Activated gamma-delta T cell (primary cell): ENCODE results near the gene ZFYVE28.
"Not testable (repeated sequence)": the region's sequence is repeated elsewhere in the genome, so short reads cannot be mapped to it uniquely, and the experiment has no call there.

ENCODE experiments used
- DNase-seq: peaks from one replicate; lab custom pipeline; 2025; lab: John Stamatoyannopoulos, UW

Gene ZFYVE28

DNA sequence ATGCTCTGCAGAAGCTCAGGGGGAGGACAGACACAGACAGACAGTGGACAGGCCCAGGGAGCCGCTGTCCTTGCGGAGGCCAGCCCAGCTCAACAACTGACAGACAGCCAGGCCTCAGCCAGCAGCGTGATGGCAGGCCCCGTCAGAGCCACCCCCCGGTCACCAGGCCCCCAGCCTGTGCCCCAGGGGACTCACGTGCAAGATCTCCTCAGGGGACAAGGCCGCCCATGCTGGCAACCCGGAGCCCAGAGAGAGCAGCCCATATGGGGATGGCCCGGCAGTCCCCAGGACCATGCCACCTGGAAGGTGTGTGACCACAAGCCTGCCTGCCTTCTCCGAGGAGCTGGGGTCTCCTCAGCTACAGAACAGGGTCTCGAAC, 128.5 kb downstream of the ZFYVE28 start:
- no peak for DNase-seq

DNA sequence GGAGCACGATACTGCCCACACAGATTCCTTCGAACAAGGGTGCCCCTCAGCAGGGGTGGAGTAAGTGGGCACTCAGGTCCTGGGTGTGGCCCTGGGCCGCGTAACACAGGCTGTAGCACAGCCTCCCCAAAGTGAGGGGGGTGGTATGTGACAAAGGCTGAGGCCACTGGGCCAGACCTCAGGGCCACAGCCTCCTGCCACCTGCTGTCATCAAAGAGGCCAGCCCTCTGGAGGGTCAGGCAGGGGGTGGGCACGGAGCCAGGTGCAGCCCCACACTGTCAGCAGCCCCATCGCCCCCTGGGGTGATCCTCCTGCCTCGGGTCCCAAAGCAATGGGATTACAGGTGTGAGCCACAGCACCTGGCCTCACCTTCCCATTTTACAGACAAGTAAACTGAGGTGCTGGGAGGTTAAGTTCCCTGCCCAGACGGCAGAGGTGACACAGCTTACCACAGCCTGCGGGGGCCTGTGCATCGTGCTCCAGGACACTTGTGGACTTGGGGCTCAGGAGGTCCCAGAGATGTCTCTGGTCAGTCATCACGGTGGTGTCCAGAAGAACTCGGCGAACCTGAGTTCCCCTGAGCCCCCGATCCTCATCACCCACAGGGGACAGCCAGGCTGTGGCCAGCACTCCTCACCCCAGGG, 129.0 kb downstream of the ZFYVE28 start:
- DNase-seq, result no peak

DNA sequence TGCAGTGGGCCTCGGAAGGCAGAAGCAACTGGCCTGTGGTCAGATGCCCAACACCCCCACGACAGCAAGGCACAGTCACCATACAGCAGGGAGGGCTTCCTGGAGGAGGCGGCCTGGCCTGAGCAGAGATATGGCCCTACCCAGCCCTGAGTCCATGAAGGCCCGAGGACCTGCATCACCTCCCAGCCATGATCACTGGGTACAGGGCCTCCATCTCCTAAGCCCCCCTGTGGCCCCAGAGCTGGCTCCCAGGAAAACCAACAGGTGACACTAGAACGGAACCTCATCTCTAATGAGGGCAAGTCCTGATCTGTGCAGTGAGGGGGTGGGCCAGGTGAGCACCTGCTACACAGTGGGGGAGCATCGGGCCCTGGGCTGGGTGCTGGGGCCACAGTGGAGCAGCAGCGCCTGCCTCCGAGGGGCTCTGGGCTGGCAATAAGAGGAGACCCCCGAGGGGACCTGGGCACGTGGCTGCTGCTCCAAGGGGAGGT, 130.3 kb downstream of the ZFYVE28 start:
- DNase-seq, result no peak

DNA sequence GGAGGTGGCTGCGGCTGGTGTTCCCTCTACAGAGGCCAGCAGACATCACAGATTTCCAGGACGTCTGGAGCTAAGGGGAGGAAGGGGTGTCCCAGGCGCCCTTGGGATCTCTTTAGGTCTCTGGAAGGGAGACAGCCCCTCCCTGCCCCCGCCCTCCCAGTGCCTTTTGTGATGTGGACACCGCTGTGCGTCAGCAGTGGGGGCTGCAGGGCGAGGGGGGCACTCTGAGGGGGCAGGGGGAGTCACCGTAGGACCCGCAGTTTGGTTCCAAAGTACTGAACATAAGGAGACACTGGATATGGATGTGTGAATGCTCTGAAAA, 130.9 kb downstream of the ZFYVE28 start:
- DNase-seq, result no peak

DNA sequence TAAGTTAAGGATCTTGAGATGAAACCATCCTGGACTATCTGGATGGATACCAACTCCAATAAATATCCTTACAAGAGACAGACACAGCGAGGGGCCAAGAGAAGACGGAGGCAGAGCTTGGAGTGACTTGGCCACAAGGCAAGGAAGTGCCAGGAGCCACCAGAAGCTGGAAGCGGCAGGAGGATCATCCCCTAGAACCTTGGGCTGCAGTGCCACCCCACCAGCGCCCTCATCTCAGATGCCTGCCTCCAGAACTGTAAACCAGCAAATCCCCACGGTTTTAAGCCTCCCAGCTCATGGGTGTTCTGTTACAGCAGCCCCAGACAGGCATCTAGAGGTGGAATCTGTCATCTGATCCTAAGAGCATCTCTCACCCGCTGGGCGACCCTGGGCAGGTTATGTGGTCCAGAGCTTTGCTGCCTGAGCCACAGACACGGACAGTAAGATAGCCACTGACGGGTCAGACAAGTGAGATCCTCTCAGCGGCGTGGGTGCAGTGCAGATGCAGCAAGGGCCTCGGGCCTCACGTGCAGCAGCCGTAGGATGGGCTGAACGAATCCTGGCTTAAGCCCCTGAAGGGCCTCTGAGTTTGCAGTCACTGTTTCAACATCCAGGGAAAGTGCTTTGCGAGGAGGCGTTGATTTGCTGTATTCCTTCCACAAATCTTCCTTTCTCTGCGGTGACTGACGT, 131.4 kb downstream of the ZFYVE28 start:
- DNase-seq, result no peak

DNA sequence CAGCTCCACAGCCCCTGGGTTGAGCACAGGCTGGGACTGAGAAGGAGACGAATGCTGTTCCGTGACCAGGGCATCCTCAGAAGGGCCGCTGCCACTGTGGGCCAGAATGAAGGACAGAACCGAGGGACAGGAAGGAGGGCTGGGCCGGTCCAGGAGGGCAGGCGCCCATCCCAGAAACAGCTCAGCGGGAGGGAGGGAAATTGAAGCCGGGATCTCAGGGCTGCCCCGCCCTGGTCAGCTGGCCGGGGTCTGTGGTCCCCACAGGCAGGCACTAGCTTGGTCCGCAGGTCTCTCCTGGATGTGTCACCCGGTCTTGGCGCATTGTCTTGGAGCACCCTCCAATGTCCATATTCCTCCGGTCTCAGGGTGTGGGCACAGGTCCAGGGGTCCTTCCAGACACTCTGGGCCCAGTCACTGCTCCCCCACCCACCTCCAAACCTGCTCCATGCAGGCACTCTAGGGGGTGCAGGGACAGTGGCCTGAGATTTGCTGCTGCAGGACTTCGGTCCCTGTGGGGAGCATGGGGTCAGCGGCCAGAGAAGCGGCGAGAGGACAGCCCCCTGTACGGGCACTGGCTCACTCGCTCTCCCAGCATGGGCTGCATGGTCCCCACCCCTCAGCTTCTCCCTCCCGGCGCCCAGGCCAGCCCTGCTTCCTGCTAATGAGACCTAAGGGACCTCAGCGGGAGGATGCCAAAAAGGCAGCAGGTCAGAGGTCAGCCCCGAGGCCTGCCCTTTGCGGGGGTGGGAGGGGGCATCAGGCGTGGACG, 132.6 kb downstream of the ZFYVE28 start:
- no peak for DNase-seq

DNA sequence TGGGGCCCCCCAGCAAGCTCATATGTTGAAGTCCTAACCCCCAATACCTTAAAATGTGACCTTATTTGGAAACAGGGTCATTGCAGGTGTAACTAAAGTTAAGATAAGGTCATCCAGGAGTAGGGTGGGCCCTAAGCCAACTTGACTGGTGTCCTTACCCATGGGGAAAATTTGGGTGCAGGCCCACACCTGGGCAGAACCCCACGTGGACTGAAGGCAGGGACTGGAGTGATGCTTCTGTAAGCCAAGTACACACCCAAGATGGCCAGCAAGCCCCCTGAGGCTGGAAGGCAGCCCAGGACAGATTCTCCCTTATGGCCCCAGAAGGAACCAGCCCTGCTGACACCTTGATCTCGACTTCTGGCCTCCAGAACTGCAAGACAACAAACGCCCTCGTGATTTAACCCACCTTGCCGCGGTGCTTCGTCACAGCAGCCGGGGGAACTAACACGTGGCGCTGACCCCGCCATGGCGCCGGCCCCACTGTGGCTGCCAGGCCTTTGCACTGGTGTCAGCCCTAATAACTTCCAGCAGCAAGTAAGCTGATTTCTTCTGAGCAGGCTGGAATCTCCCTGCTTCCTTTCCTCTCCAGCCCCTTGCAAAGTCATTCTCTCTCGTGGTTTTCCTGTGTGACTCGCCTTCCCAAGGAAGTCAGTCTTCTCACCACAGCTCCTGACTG, 133.4 kb downstream of the ZFYVE28 start:
- DNase-seq, result peak; percentile 52

DNA sequence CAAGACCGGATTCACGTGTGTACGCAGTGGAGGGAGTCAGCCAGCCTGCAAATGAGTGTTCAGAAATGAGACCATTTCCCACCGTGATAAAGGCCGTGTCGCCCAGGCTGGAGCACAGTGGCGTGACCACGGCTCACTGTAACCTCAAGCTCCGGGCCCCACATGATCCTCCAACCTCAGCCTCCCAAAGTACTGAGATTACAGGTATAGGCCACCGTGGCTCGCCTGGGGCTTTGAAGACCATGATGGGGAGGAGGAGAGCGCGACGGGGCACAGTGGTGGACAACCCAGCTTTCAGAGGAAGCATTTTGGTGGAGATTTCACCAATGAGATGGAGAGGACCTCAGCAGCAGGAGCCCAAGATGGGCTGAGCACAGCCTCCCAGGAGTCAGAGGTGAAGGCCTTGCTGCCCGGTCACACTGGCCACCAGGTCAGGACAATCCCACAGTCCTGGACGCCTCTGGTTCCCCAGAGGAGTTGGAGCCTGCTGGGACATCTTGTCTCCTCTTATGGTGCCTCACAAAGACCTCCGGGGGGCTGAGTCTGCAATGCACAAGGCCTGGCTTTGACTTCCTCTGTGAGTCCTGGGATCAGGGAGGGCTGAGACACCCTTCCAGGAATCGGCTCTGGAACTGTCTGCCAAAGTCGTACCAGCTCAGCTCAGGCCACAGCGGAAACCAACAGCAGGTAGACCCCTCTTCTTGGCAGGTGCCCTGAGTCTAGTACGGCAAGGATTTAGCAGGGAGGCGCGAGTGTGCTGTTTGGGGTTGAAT, 134.1 kb downstream of the ZFYVE28 start:
- DNase-seq, result no peak

DNA sequence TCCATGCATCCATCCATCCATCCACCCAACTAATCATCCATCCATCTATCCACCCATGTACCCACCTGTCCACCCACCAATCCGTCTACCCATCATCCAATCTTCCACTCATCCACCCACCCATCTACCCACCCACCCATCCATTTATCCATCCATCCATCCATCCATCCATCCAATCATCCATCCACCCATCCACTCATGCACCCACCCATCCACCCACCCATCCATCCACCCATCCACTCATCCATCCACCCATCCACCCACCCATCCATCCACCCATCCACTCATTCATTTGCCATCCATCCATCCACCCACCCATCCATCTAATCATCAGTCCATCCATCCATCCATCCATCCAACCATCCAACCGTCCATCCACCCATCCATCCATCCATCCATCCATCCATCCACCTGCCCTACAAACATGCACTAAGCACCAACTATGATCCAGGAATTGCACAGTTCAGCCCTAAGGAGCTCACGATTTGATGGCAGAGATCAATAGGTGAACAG, 135.2 kb downstream of the ZFYVE28 start:
- no peak for DNase-seq

DNA sequence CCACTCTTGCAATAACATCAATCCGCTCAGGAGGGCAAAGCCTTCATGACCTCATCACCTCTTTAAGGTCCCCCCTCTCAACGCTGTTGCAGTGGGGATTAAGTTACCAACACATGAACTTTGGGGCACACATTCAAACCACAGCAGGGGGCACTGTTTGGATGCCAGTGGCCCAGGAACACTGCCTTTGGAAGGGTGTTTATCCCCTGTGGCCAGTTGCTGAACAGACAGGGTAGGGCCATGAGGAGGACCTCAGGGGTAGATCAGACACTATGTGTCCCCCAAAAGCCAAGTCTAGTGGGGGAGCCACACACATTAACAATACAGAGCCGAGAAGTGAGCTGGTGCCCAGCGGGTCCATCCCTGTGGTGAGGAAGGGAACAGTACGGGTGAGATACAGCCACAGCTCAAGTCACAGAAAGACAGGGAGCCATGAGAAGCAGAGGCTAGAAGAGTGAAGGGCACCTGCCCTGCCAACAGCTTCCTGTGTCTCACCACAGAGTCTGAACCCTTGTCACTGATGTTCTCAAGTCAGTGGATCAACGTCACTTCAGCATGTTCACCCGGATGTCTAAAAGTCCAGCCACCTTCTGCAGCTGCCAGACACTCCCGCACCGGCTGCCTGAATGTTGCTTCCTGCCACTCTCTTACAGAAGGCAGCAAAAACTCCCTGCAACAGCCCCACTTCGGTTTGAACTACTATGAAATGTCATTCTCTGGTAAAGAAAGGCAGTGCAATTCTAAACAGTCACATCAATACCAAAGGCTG, 136.7 kb downstream of the ZFYVE28 start:
- DNase-seq, result peak; percentile 66

DNA sequence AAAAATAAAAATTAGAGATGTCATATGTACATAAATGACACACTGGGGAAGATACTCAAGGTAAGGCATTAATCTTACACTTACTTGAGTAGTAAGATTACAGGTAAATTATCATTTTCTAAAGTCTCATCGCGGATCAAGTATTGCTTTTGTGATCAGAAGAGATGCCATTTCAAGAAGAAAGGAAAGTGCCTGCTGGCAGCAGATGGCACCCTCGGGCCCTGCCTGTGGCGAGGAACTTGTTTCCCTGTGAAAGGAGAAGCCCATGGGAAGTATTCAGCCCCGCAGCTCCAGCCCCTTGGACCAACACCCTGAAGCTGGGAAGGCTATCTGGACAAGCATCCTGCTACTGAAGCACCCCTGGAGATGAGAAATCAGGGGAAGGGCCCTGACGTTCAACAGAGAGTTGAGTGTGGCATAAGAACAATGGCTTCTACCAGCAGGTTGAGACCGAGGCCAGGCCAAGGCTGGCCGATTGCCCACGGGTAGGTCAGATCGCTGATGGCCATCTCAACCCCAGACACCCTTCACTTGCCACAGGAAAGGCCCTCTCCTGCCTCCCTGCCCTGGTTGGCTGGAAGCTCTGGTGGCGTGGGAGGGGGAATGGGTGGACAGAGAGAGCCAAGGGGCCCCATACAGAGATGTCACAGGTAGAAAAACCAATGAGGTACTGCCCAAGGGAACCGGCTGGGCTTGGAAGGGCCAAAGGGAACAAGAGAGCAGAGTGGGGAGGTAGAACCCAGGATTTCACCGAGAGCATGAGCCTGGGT, 137.7 kb downstream of the ZFYVE28 start:
- DNase-seq, result no peak

DNA sequence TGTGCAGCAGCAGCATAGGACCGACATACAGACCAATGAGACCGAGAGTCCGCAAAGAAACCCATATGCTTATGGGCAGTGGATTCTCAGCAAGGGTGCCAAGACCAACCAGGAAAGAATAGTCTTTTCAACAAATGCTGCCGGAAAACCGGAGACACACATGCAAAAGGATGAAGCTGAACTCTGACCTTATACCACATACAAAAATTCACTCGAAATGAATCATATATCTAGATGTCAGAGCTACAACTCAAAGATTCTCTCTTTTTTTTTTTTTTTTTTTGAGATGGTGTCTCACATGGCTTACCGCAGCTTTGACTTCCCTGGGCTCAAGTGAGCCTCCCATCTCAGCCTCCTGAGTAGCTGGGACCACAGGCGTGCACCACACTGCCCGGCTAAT, 140.5 kb downstream of the ZFYVE28 start:
- DNase-seq, result no peak

DNA sequence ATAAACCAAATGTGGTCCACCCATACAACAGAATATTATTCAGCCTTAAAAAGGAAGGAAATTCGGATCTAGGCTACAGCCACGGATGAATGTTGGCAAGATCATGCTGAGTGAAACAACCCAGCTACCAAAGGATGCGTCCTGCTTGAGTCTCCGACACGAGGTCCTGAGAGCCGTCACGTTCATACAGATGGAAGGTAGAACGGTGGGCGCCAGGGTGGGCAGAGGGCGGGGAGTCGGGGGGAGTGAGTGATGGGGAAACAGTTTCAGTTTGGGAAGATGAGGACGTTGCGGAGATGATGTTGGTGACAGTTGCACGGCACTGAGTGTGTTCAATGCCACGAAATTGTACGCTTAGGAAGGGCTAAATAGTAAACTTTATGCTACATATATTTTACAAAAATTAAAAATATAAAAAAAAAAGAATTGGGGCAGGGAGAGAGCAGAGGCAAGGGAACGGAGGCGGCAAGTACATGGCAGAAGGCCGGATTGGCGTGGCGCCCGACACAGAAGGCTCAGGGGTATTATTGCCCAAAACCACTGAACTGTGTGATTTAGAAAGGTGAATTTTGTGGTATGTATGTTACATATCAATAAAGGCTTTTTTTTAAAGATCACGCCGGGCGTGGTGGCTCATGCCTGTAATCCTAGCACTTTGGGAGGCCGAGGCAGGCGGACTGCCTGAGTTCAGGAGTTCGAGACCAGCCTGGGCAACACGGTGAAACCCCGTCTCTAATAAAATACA, 141.7 kb downstream of the ZFYVE28 start:
- DNase-seq, result no peak

DNA sequence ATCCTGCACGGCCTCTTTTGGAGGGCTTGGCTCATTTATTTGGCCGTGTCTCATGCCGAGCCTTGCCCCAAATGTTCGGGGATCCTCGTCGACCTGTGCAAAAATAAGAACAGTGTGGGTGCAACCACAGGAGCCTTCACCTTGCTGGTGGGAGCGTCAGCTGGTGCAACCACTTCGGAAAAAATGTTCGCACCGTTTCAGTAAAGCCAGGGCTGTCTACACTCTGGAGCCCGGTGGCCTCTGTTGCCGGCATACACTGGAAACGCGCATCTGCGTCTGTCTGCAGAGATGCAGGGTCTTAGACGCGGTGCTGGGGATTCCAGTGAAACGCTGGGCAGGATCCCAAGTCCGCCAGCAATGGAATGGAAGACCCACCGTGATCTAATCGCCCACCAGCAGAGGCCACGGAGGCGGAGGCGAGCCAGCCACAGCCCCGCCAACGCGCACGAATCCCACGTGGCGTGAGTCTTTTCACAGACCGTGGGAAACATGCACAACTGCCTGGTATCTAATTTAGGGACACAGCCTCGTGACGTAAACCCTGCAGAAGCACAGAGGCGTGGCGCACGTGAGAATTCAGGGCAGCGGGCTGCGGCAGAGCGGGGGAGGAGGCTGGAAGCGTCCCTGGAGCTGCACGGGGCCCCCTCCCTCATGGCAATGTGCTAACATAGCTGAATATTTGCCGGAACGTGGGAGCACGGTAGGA, 142.7 kb downstream of the ZFYVE28 start:
- no peak for DNase-seq

DNA sequence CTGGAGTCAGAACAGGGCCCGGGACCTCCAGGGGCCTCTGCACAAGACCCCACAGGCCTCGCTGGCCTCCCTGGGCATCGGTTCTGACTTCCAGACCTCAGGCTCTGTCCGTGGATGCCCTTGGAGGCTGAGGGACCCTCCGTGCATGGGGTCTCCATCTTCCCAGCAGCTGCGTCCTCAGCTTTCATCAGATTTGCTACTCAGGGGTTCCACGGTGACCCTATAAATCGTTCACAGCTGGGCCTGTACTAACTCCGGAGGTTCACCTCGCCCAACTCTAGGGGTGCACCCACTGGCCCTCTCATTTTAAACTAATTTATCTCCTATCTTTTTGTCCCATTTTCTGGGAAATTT, 143.4 kb downstream of the ZFYVE28 start:
- DNase-seq, result not testable (repeated sequence)

DNA sequence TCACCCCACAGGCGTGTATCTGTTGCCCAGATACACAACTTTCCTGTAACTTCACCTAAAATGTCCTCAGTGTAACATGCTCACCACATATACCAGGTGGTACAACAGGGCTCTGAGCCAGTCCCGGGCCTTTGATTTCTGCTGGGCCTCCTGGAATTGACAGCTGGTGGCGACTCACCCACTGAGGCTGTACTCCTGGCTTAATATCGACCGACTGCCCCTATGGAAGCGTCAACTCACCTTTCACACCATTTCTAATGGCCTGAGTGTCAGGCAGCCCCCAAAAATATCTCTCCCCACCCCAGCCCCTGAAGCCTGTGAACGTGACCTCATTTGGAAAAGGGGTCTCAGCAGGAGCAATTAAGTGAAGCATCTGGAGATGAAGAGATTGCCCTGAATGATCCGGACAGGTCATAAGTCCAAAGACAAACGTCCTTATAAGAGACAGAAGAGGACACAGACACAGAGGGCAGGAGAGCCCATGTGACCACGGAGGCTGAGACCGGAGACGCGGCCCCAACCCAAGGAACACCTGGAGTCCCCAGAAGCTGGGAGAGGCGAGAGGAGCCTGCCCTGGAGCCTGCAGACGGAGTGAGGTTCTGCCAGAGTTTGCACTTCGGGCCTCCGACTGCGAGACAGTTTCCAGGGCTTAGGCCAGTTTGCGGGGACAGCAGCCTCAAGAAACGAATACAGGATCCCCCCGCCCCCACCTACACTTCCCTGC, 144.0 kb downstream of the ZFYVE28 start:
- no peak for DNase-seq

DNA sequence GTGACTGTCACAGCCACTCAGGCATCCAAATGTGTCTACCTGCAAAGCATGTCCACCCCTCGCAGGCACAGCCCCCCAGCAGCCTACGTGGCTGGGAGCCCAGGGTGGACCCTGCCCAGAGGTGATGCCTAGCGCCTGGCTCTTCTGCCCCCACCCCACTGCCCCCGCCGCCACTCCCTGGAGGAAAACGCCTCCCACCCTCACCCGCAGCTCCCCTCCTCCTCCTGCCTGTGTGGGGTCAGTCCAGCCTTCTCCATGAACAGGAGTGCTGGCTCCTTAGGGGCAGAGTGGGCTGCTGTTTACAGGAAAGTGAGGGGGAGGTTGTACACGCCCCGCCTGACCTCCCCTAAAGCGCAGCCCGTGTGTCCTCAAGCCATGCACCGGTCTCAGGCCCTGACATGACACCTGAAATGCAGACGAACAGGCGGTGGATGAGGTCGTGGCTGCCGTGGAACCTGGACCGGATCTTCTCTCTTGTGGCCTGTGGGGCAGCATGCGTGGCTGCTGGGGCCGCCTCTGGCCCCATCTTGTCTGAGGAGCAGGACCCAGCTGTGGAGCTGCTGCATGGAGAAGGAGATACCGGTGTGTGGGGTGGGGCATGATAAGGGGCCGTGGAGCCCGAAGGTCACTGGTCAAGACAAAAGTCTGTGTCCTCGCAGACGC, 144.7 kb downstream of the ZFYVE28 start:
- no peak for DNase-seq
